Measurements from ENCODE around the gene CACNA2D3. TPM values are rescaled to one million over a fixed set of nuclear protein-coding genes. Genes with fewer than 3 reads are reported as not detected.

The CACNA2D3 gene
- total RNA-seq, 6 experiments from 2014 or later = 0.14 to 0.23 (median 0.19) TPM; not detected in 2

DNA sequence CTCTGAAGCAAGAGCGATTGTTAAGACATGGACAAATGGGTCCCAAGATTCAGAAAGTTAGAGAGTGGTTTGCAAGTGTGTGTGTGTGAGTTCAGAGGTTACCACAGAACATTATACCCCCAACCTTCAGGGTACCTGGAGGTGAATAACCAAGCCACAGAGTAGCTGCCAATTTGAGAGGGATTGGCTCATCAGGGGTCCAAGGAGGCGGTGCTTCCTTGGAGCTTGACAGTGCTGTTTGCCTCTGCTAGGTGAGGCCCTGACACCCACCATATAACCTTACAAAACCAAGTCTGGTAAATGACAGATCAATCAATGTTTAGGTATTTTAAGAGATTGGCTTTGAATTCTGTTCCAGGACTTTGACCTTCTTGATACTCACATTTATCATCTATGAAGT lies 769.8 kb downstream of the CACNA2D3 start:
- peaks cover 67% of the 10 kb centered on the region for H3K4me1 Mint-ChIP-seq (ENCODE audit: low read depth)
- no peaks in the 10 kb centered on the region for H3K27me3 Mint-ChIP-seq (ENCODE audit: insufficient read depth)
- H3K27ac Mint-ChIP-seq = peak overlapping the region; percentile 76

DNA sequence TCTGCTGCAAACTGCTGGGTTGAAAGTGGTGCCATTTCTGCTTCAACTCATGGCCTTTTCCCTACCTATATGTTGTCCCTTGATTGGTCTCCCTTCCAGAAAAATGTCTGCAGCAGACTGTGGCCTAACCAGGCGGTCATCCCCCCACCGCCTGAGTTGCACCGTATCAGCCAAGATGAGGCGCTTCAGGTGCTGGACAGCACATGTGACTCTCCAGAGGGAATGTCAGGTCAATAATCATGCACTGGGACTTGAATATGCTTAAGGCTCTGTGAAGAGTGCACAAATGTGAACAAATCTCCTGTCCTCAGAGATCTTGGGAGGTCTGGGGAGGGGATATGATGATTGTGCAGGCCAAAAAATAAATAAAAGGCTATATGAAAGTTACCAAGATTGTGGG lies 773.3 kb downstream of the CACNA2D3 start:
- no peak for DNase-seq
- no peak for TF ChIP-seq CTCF (IDR thresholded peaks at IDR 0.05)
- no peaks in the 10 kb centered on the region for H3K36me3 Mint-ChIP-seq (ENCODE audit: low read depth)
- H3K27ac Mint-ChIP-seq = no peak overlapping the region
- no peak overlapping the region for H3K4me3 Mint-ChIP-seq
- no peaks in the 10 kb centered on the region for H3K9me3 Mint-ChIP-seq
- H3K4me1 Mint-ChIP-seq (ENCODE audit: low read depth) = peaks cover 75% of the 10 kb centered on the region
- no peaks in the 10 kb centered on the region for H3K27me3 Mint-ChIP-seq (ENCODE audit: insufficient read depth)

More for the DNA sequence above, 769.8 kb downstream of the CACNA2D3 start:
- no peak for TF ChIP-seq CTCF (IDR thresholded peaks at IDR 0.05)
- peak overlapping the region; percentile 52 for H3K4me3 Mint-ChIP-seq
- no peaks in the 10 kb centered on the region; the same call in 1 of the 2 replicates for H3K36me3 Mint-ChIP-seq (ENCODE audit: low read depth)
- H3K9me3 Mint-ChIP-seq = no peaks in the 10 kb centered on the region
- DNase-seq = no peak

DNA sequence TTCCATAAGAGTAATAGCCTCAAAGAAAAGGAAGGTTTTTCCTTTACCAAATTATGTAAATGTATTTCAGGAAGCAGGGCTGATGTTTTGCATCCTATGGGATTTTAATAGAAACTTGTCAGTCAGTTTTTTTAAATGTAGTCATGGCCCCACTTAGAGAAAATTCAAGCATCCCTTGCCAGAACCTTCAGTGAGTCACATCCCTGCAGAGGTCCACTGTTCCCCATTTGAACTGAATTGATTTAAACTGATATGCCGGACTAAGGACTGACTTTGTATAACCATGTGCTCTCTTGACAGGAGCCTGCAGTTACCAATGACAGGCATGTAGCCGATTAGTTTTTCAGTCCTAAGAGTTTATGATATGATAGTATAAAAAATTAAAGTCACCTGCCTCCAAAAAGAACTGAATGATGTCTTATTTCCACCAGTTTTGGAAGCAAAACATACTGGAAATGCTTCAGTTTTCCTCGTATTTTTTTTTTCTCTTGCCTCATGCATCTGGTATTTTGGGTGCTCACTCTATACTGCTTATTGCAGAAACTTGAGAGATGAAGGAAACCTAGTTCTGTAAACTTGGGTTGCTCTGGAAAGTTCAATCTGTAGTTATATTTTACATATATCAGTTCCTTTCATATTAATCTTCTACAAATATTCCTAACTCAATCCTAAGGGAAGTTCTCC lies 774.8 kb downstream of the CACNA2D3 start:
- Mint-ChIP-seq H3K27ac (peak overlapping the region; percentile 55), H3K36me3 (ENCODE audit: low read depth) (no peaks in the 10 kb centered on the region), H3K4me1 (ENCODE audit: low read depth) (peaks cover 75% of the 10 kb centered on the region), H3K9me3 (no peaks in the 10 kb centered on the region), H3K27me3 (ENCODE audit: insufficient read depth) (no peaks in the 10 kb centered on the region), H3K4me3 (peak overlapping the region; percentile 33)
- no peak for TF ChIP-seq CTCF (IDR thresholded peaks at IDR 0.05)
- peak; percentile 57 for DNase-seq

DNA sequence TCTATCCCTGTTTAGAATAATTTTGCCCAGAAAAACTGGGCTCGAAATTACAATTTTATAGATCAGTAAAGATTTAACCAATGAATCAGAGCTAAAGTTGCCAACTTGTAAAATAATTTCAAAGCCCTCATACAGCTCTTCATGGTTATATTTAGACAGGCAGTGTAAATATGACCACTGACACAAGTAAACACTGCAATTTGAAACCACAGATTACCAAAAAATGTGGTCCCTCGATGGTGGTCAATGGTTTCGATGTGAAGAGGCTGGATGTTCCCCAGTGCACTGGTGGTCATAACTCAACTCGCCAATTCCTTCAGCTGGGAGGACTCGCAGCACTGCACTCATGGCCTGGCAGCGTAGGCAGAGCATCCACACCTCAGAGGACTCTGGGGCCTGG lies 776.9 kb downstream of the CACNA2D3 start:
- H3K27me3 Mint-ChIP-seq (ENCODE audit: insufficient read depth) = no peaks in the 10 kb centered on the region
- TF ChIP-seq CTCF (IDR thresholded peaks at IDR 0.05) = no peak
- H3K36me3 Mint-ChIP-seq (ENCODE audit: low read depth) = no peaks in the 10 kb centered on the region
- peaks cover 67% of the 10 kb centered on the region for H3K4me1 Mint-ChIP-seq (ENCODE audit: low read depth)
- H3K9me3 Mint-ChIP-seq = no peaks in the 10 kb centered on the region
- H3K27ac Mint-ChIP-seq = no peak overlapping the region
- no peak for DNase-seq
- H3K4me3 Mint-ChIP-seq = no peak overlapping the region

GRCh38 chr3:54900838-54901591 lies 778.7 kb downstream of the CACNA2D3 start:
- Mint-ChIP-seq H3K9me3 (no peaks in the 10 kb centered on the region), H3K4me1 (ENCODE audit: low read depth) (peaks cover 74% of the 10 kb centered on the region), H3K27ac (peak overlapping the region; percentile 39), H3K27me3 (ENCODE audit: insufficient read depth) (no peaks in the 10 kb centered on the region; the same call in 1 of the 2 replicates), H3K4me3 (0 out of 2 replicates have a peak overlapping the region, but pooled peaks have one; percentile 8), H3K36me3 (ENCODE audit: low read depth) (no peaks in the 10 kb centered on the region)
- no peak for TF ChIP-seq CTCF (IDR thresholded peaks at IDR 0.05)
- DNase-seq = no peak
